ENCODE results near the gene SCARF2.
"Not testable (repeated sequence)": the region's sequence is repeated elsewhere in the genome, so short reads cannot be mapped to it uniquely, and the experiment has no call there.

SCARF2 gene

DNA sequence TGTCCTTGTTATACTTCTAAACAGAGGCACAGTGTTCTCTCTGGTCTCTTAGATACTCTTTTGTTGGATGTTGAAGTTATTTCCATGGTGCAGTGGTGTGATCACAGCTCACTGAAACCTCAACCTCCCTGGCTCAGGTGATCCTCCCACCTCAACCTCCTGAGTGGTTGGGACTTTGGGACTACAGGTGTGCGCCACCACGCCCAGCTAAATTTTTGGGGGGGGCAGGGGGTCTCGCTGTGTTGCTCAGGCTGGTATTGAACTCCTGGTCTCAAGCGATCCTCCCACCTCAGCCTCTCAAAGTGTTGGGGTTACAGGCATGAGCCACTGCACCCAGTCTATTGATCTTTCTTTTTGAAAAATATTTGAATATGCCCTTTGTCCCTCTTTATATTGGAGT is 28.7 kb downstream of the SCARF2 start:
- no peak for DNase-seq

DNA sequence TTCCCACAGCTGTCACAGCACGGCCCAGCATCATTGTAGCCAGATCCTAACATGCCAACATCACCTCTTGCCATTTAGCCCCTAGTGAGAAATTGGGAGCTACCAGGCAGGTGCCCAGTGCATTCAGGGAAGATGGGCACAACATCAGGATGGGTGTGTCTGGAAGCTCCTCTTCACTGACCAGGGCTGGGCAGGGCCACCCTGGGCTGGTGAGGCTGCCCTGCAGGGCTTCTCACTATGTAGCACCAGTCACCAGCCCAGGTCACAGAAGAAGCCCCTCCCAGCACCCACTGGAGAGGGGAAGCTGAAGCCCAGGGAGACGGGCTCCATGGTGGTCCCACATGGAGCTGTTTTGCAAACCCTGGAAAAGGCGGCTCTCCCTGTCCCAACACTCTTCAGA is 29.8 kb downstream of the SCARF2 start:
- DNase-seq = no peak

DNA sequence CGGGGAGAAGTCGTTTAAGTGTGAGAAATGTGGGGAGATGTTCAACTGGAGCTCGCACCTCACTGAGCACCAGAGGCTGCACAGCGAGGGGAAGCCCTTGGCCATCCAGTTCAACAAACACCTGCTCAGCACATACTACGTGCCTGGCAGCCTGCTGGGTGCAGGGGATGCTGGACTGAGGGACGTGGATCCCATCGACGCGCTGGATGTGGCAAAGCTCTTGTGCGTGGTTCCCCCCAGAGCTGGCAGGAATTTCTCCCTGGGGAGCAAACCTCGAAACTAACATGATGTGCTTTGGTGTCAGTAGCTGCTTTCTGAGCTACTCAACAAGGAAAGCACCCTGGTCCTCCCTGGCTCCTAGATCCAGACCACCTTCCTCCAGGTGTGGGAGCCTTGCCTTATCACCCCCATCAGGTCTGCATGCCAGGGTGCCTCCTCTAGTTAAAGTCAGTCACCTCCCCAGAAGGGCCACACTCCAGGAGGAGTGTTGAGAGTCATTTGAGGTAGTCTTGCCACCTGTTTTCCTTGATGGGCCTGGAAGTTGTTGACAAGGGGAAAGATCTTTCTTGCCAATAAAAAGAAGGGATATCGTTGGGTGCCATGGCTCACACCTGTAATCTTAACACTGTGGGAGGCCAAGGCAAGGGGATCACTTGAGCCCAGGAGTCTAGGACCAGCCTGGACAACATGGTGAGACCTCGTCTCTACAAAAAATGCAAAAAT is 30.8 kb downstream of the SCARF2 start:
- no peak for DNase-seq

DNA sequence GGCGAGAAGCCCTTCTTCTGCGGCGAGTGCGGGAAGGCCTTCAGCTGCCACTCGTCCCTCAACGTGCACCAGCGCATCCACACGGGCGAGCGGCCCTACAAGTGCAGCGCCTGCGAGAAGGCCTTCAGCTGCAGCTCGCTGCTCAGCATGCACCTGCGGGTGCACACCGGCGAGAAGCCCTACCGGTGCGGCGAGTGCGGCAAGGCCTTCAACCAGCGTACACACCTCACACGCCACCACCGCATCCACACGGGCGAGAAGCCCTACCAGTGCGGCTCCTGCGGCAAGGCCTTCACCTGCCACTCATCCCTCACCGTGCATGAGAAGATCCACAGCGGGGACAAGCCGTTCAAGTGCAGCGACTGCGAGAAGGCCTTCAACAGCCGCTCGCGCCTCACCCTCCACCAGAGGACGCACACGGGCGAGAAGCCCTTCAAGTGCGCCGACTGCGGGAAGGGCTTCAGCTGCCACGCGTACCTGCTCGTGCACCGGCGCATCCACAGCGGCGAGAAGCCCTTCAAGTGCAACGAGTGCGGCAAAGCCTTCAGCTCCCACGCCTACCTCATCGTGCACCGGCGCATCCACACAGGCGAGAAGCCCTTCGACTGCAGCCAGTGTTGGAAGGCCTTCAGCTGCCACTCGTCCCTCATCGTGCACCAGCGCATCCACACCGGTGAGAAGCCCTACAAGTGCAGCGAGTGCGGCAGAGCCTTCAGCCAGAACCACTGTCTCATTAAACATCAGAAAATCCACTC is 31.5 kb downstream of the SCARF2 start:
- DNase-seq = no peak

DNA sequence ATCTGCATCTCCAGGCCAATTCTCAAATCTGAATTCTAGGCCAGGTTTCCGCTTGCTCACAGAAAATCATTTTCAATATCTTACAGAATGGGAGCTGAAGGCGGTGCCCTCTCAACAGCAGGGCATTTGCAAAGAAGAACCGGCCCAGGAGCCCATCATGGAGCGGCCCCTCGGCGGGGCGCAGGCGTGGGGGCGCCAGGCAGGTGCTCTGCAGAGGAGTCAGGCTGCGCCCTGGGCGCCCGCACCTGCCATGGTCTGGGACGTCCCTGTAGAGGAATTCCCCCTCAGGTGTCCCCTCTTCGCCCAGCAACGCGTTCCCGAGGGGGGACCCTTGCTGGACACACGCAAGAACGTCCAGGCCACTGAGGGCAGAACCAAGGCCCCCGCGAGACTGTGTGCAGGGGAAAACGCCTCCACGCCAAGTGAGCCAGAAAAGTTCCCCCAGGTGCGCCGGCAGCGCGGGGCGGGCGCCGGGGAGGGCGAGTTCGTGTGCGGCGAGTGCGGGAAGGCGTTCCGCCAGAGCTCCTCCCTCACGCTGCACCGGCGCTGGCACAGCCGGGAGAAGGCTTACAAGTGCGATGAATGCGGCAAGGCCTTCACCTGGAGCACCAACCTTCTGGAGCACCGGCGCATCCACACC is 32.2 kb downstream of the SCARF2 start:
- no peak for DNase-seq

DNA sequence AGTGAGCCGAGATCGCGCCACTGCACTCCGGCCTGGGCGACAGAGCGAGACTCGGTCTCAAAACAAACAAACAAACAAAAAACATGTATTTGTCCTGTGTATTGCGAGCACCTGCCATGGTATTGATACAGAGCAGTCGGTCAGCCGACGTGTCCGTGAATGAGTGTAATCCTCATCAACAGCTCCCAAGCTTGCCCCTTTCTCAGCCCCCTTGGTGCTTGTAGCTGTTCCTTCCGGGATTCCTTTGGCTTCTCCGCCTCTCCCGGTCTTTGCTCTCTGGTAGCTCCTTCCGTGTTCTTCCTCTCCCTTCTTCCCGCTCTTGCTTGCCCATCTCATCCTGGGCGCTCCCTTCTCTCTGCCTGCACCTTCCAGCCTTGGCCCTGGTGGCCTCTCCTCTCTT is 32.7 kb downstream of the SCARF2 start:
- DNase-seq = no peak

DNA sequence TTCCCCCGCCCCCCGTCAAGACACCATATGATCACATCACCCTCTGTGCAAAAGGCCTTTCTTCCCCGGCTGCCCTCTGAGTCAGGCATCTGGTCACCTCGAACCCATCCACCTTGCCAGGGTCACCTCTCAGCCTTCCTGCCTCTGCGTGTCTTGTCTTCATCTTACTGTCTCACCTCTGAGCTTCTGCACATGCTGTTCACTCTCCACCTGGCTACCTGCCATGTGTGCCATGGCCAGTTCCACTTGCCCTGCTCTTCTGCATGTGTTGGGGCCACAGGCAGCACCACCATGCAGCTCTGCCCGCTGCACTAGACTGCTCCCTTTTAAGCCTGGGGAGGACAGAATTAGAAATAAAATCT is 33.9 kb downstream of the SCARF2 start:
- no peak for DNase-seq

DNA sequence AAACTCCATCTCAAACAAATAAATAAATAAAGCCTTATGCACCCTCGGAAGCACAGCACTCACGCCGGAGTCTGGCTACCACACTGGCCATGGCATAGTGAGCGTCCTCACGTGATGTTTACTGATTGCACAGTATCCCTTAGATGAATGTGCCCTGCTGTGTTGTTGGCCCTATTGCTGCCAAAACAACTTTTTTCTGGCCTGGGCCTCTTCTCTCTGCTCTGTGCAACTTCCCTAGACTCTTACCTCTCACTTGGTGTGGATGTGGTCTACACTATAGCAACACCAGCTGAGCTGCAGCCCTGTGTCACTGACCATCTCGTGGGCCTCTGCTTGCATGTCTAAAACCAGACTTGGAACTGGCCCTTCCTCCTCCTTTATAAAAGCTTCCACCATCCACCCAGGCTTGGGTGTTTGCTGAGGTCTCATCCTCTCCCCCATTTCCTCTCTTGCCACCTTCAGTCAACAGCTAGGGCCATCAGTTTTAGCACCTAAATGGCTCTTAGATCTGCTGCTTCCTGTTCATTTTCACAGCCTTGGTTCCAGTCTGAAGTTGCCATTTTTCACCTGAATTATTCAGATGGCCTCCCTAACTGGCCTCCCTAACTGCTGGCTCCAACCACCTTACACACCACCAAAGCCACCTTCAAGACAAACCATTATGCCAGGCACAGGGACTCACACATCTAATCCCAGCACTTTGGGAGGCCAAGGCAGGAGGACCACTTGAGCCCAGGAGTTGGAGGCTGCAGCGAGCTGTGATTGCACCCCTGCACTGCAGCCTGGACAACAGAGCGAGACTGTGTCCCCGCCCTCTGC is 34.5 kb downstream of the SCARF2 start:
- DNase-seq = no peak

DNA sequence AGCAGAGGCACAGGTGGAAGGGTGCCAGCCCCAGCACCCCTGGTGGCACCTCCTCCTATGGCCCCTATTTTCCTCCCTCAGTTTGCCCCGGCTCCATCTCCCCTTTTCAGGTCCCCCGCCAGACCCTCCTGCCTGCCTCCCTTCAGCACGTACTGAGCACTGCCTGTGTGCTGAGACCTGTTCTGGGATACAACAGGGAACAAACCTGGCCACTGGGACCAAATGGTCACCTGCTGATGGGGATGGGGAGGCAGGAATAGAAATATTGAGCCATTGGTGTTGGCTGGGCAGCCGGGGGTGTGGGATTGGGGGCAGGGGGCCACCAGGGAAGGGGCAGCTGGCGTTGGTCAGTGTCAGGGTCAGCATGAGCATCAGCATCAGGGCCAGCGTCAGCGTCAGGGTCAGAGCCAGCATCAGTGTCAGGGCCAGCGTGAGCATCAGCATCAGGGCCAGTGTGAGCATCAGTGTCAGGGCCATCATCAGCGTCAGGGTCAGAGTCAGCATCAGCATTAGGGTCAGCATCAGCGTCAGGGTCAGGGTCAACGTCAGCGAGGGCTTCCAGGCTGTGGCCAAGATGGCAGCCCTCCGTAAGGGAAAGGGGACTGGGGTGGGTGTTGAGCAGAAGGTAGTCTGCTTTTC is 36.1 kb downstream of the SCARF2 start:
- no peak for DNase-seq

DNA sequence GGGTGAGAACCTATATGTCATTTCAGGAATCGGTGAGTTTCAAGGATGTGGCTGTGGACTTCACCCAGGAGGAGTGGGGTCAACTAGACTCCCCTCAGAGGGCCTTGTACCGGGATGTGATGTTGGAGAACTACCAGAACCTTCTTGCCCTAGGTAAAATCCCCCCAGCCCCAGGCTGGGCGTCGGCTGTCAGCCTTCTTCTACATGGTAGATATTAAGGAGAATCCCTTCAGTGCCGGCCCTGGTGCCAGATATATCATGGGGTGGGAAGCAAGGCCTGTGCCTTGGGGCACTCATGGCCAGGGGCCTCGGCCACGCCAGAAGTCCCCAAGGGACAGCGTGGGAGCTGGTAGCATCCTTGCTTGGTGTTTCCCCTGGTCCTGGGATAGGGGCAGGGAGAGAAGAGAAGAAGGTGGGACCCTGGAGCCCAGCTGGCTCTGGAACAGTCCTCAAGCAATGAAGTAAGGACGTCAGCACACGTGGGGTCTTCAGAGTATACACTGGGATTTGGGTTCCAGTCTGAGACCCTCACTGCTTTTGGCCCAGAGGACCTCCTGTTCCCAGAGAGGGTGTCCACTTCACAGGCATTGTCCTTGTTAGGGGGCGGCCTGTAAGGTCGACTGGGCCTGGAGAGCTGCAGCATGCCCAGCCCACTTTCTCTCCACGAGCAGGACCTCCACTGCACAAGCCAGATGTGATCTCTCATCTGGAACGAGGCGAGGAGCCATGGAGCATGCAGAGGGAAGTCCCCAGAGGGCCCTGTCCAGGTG is 36.8 kb downstream of the SCARF2 start:
- DNase-seq = no peak

DNA sequence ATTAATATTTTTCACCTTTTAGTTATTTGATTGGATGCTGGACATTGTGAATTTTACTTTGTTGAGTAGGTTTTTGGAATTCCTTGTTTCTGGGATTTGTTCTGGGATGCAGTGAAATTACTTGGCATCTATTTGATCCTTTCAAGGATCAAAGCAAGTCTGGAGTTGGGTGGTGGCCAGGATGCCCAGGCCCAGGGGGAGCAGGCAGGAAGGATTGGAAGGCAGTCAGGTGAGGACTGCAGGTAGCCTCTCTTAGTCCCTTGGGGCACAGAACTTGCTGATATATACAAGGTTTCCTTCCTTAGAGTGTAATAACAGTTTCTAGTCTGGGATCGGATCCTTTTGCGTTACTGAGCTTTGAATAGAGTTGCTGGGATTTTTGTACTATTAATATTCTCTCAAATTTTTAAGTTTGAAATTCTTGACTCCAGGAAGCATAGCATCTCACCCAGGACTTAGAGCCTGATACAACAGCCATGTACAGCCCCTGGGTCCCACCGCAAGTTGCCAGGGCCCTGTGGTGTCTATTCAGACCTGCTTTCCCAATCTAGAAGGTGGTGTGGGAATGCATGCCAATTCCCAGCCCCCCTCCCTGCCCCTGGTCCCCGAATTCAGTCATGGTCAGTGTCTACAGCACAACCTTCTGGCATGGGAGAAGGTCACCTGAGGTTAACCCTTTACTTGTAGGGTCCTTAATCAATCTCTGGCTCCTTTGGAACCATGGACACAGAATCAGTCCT is 37.6 kb downstream of the SCARF2 start:
- DNase-seq = no peak

DNA sequence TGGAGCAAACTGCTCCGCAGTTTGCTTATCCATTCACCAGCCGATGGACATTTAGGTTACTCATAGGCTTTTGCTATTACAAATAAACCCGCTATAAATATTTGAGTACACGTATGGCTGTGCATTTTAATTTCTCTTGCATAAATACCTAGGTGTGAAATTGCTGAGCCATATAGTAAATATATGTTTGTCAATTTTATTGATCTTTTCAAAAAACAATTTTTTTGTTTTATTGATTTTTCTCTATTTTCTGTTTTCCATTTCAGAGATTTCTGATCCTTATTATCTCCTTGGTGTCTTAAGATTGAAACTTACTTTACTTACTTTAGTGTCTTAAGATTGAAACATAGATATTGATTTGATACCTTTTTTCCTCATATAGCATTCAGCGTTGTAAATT is 39.2 kb downstream of the SCARF2 start:
- no peak for DNase-seq

DNA sequence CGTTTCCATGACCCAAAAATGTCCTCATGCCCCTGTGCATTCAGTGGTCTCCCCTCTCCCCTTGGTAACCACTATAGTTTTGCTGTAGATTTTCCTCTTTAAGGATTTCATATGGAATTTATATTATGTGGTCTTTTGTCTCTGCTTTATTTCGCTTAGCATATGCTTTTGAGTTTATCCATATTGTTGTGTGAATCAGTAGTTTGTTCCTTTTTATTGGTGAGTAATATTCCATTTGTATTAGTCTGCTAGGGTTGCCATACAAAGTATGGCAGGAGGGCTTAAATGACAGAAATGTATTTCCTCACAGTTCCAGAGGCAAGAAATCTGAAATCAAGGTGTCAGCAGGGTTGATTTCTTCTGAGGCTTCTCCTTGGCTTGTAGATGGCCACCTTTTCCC is 40.1 kb downstream of the SCARF2 start:
- DNase-seq = no peak

DNA sequence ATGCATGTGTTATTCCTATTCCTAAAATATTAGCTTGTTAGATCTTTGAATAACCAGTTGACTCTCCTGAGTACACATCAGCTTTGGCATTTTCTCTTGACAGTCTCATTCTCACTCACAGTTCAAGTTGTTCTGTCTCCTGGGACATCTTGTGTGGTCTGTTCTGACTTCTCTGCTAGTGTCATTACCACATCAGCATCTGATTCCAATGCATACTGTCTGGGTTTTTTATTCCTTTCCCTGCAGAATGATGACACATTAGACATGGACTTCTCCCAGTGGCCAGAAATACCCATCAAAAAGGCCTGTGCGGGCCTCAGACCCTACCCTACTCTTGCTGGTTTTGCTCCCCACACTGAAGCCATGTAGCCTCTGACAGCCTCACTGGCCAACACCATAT is 41.0 kb downstream of the SCARF2 start:
- DNase-seq = no peak

DNA sequence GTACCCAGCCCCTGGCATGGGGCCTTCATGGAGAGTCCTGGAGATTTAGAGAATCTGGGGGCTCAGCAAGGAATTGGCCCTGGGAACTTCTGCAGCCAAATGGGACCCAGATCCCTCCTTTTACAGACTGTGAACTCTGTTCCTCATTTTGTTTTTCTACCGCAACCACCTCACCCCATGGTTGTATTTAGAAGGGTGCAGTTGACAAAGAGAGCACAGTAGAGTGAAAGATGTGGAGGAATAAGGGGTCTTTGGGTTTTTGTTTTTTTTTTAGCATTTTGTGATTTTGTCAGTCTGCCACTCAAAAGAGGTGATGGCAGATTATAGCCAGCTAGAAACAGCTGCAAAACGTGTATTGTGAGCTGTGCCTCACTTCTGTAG is 41.7 kb downstream of the SCARF2 start:
- DNase-seq = no peak

DNA sequence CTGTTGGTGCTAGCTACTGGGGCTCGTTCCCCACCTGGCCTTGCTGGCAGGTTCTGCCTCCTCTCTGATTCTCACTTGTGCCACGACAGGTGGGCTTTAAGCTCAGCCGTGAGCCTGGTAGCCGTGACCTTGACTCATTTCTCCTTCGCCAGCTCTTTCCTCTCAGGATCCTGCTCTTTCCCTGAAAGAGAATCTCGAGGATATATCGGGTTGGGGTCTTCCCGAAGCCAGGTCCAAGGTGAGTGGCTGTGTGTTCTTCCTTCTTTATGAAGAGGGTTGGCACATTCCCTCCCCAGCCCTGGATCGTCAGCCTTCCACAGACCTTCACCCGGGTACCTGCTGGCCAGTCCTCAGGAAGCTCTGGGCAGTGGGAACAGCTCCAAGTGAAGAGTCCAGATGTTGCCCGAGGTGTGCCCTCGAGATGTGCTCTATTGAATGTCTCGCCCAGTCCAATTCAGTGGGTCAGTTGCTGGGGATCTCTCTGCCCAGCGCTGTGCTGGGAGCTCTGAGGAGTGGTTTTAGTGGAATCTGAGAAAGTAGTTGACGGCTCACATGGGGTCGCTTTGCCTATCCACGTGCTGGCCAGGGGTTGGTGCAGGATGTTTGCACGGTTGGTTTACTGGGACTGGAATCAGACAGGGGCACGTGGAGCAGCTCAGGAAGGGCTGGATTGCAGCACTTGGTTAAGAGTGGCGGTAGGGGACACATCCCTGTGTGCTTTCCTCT is 42.3 kb downstream of the SCARF2 start:
- no peak for DNase-seq

DNA sequence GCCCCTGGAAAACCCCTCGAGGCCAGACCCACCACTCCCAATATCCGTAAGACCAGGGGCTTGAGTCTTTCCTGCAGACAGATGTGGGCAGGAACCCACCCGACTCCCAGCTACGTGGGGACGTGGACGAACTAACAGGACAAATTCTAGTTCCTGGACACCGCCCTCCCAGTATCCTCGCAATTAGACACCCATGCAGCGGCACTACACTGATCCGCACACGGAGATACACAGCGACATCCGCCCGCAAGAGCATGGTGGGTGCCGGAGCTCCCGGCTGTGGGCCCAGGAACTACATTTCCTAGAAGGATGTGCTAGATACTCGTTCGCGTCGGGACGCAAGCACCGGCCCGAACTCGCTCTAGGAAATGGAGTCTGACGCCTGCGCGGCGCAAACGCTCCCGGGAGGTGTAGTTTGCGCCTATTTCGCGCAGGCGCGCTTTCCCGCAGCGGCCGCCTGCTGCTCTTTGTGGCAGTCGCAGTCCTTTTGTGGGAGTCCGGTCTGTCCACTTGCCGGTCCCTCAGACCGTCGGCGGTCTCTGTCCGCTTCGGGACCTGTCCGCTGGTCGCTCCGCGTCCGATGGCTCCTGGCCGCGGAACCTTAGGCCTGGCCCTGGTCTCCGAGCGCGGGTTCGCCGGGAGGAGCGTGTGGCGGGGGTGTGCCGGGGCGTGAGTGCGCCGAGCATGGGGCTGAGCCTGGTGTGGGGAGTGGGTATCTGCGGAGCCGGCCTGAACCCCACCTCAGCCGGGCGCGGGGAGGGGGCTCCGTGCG is 43.7 kb downstream of the SCARF2 start, which contains the start of gene ZNF74:
TSS of gene ZNF74 (plus strand) at position 447 of the 772 bp plus-strand sequence. CDS start 478 bp downstream, outside the sequence.
- peak; percentile 77 for DNase-seq

DNA sequence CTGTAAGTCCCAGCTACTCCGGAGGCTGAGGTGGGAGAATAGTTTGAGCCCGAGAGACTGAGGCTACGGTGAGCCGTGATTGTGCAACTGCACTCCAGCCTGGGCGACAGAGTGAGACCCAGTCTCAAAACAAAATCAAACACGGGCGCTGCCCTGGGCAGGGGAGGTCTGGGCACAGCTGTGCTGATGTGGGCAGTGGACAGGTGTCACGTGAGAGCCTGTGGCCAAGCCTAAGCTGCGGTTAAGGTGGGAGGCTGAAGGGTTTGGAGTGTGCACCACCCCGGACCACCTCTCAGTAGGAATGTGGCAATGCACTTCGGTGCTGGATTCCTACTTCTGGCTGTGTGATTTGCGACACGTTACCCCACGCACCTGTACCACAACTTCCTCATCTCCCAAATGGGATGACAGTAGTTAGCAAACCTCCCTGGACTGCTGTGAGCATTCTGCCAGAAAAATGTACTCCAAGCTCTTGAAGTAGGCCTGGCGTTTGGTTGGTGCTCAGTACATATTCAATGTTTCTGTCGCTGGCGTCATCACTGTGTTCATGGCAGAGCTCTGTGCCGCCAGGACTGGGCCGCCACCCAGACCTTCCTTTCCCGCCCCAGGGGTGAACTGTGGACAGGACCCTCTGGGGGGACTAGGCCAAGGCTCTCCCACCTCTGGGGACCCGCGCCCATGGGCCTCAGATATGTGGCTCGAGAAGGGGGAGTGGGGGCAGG is 44.5 kb downstream of the SCARF2 start:
- no peak for DNase-seq

DNA sequence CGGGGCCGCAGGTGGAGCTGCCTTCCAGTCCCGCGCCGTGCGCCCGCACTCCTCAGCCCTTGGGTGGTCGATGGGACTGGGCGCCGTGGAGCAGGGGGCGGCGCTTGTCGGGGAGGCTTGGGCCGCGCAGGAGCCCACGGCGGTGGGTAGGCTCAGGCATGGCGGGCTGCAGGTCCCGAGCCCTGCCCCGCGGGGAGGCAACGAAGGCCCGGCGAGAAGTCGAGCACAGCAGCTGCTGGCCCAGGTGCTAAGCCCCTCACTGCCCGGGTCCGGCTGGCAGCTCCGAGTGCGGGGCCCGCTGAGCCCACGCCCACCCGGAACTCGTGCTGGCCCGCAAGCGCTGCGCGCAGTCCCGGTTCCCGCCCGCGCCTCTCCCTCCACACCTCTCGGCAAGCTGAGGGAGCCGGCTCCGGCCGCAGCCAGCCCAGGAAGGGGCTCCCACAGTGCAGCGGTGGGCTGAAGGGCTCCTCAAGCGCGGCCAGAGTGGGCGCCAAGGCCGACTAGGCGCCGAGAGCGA is 45.2 kb downstream of the SCARF2 start:
- not testable (repeated sequence) for DNase-seq

Data from NCI-H526 treated with DMSO at 0.1 percent for 48 hours (cell line).